GM23338 (cell line): ENCODE measurements around the gene NSUN4. TPM values are rescaled to one million over a fixed set of nuclear protein-coding genes. Genes with fewer than 3 reads are reported as not detected.

ENCODE experiments used
- ATAC-seq: fragments of 200-7000 bp; cut with Tn5 transposase; 3 replicates; pipeline ENCODE4 v1.9.1; 2020
- DNase-seq: peaks from one replicate; pipeline ENCODE4 v3.0.0-alpha.2; 2015; ENCODE audit warnings: low spot score
- H2AFZ ChIP-seq: fragments of 200-600 bp; sonication (generic); 2 replicates; pipeline ENCODE4 v1.8.0; 2016; ENCODE audit warnings: antibody characterized with exemption, mild to moderate bottlenecking, moderate library complexity
- H3F3A ChIP-seq: fragments of 200-600 bp; sonication (generic); replicated peaks from 2 replicates; pipeline ENCODE4 v1.8.0; 2017; ENCODE audit warnings: antibody characterized with exemption, mixed run types, low read depth
- H3K27ac ChIP-seq: fragments of 200-600 bp; sonication (generic); 2 replicates; pipeline ENCODE4 v1.6.1; 2016; ENCODE audit warnings: low read depth
- H3K27me3 ChIP-seq: fragments of 200-600 bp; sonication (generic); 2 replicates; pipeline ENCODE4 v1.8.0; 2016; ENCODE audit warnings: mild to moderate bottlenecking, mixed run types, moderate library complexity; ENCODE audit not compliant: insufficient read depth
- H3K36me3 ChIP-seq: fragments of 200-600 bp; sonication (generic); 2 replicates; pipeline ENCODE4 v1.8.0; 2016; ENCODE audit warnings: mild to moderate bottlenecking; ENCODE audit not compliant: insufficient read depth
- H3K4me1 ChIP-seq: fragments of 200-600 bp; sonication (generic); 2 replicates; pipeline ENCODE4 v1.8.0; 2016; ENCODE audit warnings: mild to moderate bottlenecking, moderate library complexity; ENCODE audit not compliant: insufficient read depth
- H3K4me2 ChIP-seq: fragments of 200-600 bp; sonication (generic); 2 replicates; pipeline ENCODE4 v1.7.1; 2017; ENCODE audit warnings: mixed run types
- H3K4me3 ChIP-seq: fragments of 200-600 bp; sonication (generic); 2 replicates; pipeline ENCODE4 v1.6.1; 2016; ENCODE audit warnings: mixed run types
- H3K79me2 ChIP-seq: fragments of 200-600 bp; sonication (generic); replicated peaks from 2 replicates; pipeline ENCODE4 v1.8.0; 2017; ENCODE audit warnings: mild to moderate bottlenecking; ENCODE audit not compliant: insufficient read depth
- H3K9me2 ChIP-seq: fragments of 200-600 bp; sonication (generic); 2 replicates; pipeline ENCODE4 v1.8.0; 2017; ENCODE audit not compliant: insufficient read depth
- H4K20me1 ChIP-seq: fragments of 200-600 bp; sonication (generic); replicated peaks from 2 replicates; pipeline ENCODE4 v1.8.0; 2017; ENCODE audit warnings: mild to moderate bottlenecking; ENCODE audit not compliant: insufficient read depth
- H3K27ac Mint-ChIP-seq: 2 replicates; pipeline ENCODE4 v1.8.0; 2020; ENCODE audit warnings: inconsistent platforms, mild to moderate bottlenecking, moderate library complexity, mixed read lengths
- H3K27me3 Mint-ChIP-seq: 3 replicates; pipeline ENCODE4 v1.8.0; 2022; ENCODE audit warnings: low read depth, mild to moderate bottlenecking, moderate library complexity, mixed read lengths, inconsistent platforms; ENCODE audit not compliant: insufficient read depth, poor library complexity
- H3K36me3 Mint-ChIP-seq: 3 replicates; pipeline ENCODE4 v1.8.0; 2021; ENCODE audit warnings: low read depth, mild to moderate bottlenecking, inconsistent platforms, moderate library complexity, mixed read lengths
- H3K4me1 Mint-ChIP-seq: 3 replicates; pipeline ENCODE4 v1.8.0; 2020; ENCODE audit warnings: mild to moderate bottlenecking, inconsistent platforms, mixed read lengths
- H3K4me3 Mint-ChIP-seq: 3 replicates; pipeline ENCODE4 v1.8.0; 2021; ENCODE audit warnings: moderate library complexity, mild to moderate bottlenecking, inconsistent platforms, mixed read lengths
- H3K9me3 Mint-ChIP-seq: 3 replicates; pipeline ENCODE4 v1.8.0; 2020; ENCODE audit warnings: moderate library complexity, mild to moderate bottlenecking, inconsistent platforms, mixed read lengths
- CTCF ChIP-seq, 2 experiments: fragments of 200-600 bp in 1 of 2; sonication (generic) in 1 of 2; conservative IDR thresholded peaks; 2 replicates each; pipeline versions ENCODE4 v1.5.1 to v1.6.1; 2016 to 2017; ENCODE audit warnings: antibody characterized with exemption in 2 of 2, low read depth in 2 of 2, mild to moderate bottlenecking in 2 of 2, moderate library complexity in 1 of 2
- ETS1 ChIP-seq: IDR thresholded peaks from 2 replicates; pipeline ENCODE4 v1.6.1; 2016; ENCODE audit warnings: antibody characterized with exemption
- EZH2phosphoT487 ChIP-seq: fragments of 200-600 bp; sonication (generic); IDR thresholded peaks from one replicate; pipeline ENCODE4 v1.8.1; 2018; ENCODE audit warnings: antibody characterized with exemption; ENCODE audit not compliant: unreplicated experiment
- JUNB ChIP-seq: IDR thresholded peaks from one replicate; pipeline ENCODE4 v1.6.1; 2016; ENCODE audit warnings: antibody characterized with exemption; ENCODE audit not compliant: unreplicated experiment
- NANOG ChIP-seq: IDR thresholded peaks from 2 replicates; pipeline ENCODE4 v1.6.1; 2016; ENCODE audit warnings: antibody characterized with exemption, borderline replicate concordance
- STAT1 ChIP-seq: IDR thresholded peaks from one replicate; pipeline ENCODE4 v1.6.1; 2016; ENCODE audit warnings: antibody characterized with exemption; ENCODE audit not compliant: unreplicated experiment
- ZNF114 ChIP-seq: fragments of 250-450 bp; sonication (Bioruptor Pico); IDR thresholded peaks from 2 replicates; pipeline ENCODE4 v1.5.0; 2020; ENCODE audit warnings: mild to moderate bottlenecking, moderate library complexity
- polyA plus RNA-seq: library from polyadenylated mRNA; unstranded; fragments of >200 nt; fragmentation: Nextera tagmentation; extraction: Ambion mirVana; gene quantifications from 2 replicates; pipeline ENCODE4 v1.2.1, GENCODE V29; 2016
- total RNA-seq: library from RNA; depleted of rRNA; stranded (reverse); fragments of >200 nt; shearing (Covaris generic); gene quantifications from 2 replicates; pipeline ENCODE4 v1.2.3, GENCODE V29; 2014
- TF ChIP-seq, protein P1 (sequence below): IDR thresholded peaks from one replicate; pipeline ENCODE4 v1.6.1; 2018; ENCODE audit warnings: antibody characterized with exemption; ENCODE audit not compliant: unreplicated experiment

NSUN4 gene
- total and polyA plus RNA-seq, 2 experiments from 2014 or later: 8.9 to 11.6 TPM

DNA sequence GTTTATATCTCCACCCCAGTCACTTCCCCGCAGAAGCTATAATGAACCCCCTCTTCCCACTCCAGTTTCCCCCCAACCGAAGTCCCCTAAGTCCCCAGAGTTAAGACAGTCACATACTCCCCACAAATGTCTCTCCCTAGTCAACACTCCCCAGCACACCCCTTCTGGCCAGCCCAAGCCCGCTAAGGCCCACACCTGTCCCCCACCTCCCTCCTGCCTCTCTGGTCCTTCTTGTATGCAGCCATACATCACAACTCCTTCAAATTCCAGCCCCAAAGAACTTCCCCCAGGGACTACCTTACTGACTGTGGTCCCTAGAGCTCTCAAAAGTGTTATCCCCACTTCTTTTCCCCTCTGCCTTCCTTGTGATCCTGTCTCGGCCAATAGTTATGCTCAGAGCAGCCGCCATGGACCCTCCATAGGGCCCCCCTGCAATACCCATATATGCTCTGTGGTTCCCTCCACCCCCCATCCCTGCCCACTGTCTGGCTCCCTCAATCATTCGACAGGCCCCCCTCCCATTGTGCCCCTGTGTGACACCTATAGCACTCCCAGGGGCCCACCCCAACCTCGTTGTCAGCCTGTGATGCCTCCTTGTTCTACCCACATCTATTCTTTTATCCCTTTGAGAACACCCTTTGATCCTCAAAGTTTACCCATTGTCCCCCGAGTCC is 2.2 kb downstream of the NSUN4 start:
- no peaks in the 10 kb centered on the region for H3K27me3 ChIP-seq
- Mint-ChIP-seq H3K27me3 (peaks cover 13% of the 10 kb centered on the region), H3K4me1 (peaks cover 18% of the 10 kb centered on the region; the same call in 2 of the 3 replicates), H3K27ac (peak overlapping the region; percentile 14; the same call in 1 of the 2 replicates), H3K4me3 (peak overlapping the region; percentile 92; the same call in 2 of the 3 replicates), H3K9me3 (no peaks in the 10 kb centered on the region), H3K36me3 (peaks cover 51% of the 10 kb centered on the region)
- peaks cover 24% of the 10 kb centered on the region; the same call in 1 of the 2 replicates for H3K36me3 ChIP-seq
- DNase-seq: no peak
- H3K4me2 ChIP-seq: no peak overlapping the region
- no peak for ATAC-seq
- H3K4me3 ChIP-seq: no peak overlapping the region
- peaks cover 14% of the 10 kb centered on the region for H3F3A ChIP-seq
- TF ChIP-seq EZH2phosphoT487: no peak
- TF ChIP-seq NANOG: no peak
- no peak for TF ChIP-seq ZNF114 (CRISPR knock-in tag)
- H3K9me2 ChIP-seq: no peaks in the 10 kb centered on the region
- H3K27ac ChIP-seq: no peak overlapping the region
- H3K4me1 ChIP-seq: peaks cover 14% of the 10 kb centered on the region
- no peaks in the 10 kb centered on the region for H4K20me1 ChIP-seq
- no peak overlapping the region for H2AFZ ChIP-seq
- H3K79me2 ChIP-seq: peaks cover 20% of the 10 kb centered on the region

- Mint-ChIP-seq H3K4me1 (peaks cover 18% of the 10 kb centered on the region; the same call in 2 of the 3 replicates), H3K36me3 (peaks cover 56% of the 10 kb centered on the region), H3K27me3 (peaks cover 13% of the 10 kb centered on the region), H3K9me3 (no peaks in the 10 kb centered on the region), H3K27ac (no peak overlapping the region), H3K4me3 (no peak overlapping the region; the same call in 2 of the 3 replicates)
- no peaks in the 10 kb centered on the region for H3K27me3 ChIP-seq
- H3K36me3 ChIP-seq: peaks cover 24% of the 10 kb centered on the region; the same call in 1 of the 2 replicates
- H3K27ac ChIP-seq: no peak overlapping the region
- H4K20me1 ChIP-seq: no peaks in the 10 kb centered on the region
- H3F3A ChIP-seq: peaks cover 14% of the 10 kb centered on the region
- H3K4me3 ChIP-seq: no peak overlapping the region
- ATAC-seq (no peak), DNase-seq (no peak)
- no peak overlapping the region for H3K4me2 ChIP-seq
- peaks cover 20% of the 10 kb centered on the region for H3K79me2 ChIP-seq
- peaks cover 14% of the 10 kb centered on the region for H3K4me1 ChIP-seq
- H2AFZ ChIP-seq: no peak overlapping the region
- H3K9me2 ChIP-seq: no peaks in the 10 kb centered on the region
- TF ChIP-seq STAT1: no peak
- TF ChIP-seq JUNB: no peak
- TF ChIP-seq, protein P1, sequence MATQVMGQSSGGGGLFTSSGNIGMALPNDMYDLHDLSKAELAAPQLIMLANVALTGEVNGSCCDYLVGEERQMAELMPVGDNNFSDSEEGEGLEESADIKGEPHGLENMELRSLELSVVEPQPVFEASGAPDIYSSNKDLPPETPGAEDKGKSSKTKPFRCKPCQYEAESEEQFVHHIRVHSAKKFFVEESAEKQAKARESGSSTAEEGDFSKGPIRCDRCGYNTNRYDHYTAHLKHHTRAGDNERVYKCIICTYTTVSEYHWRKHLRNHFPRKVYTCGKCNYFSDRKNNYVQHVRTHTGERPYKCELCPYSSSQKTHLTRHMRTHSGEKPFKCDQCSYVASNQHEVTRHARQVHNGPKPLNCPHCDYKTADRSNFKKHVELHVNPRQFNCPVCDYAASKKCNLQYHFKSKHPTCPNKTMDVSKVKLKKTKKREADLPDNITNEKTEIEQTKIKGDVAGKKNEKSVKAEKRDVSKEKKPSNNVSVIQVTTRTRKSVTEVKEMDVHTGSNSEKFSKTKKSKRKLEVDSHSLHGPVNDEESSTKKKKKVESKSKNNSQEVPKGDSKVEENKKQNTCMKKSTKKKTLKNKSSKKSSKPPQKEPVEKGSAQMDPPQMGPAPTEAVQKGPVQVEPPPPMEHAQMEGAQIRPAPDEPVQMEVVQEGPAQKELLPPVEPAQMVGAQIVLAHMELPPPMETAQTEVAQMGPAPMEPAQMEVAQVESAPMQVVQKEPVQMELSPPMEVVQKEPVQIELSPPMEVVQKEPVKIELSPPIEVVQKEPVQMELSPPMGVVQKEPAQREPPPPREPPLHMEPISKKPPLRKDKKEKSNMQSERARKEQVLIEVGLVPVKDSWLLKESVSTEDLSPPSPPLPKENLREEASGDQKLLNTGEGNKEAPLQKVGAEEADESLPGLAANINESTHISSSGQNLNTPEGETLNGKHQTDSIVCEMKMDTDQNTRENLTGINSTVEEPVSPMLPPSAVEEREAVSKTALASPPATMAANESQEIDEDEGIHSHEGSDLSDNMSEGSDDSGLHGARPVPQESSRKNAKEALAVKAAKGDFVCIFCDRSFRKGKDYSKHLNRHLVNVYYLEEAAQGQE: no peak
- TF ChIP-seq NANOG: no peak
- TF ChIP-seq ETS1: no peak
- TF ChIP-seq CTCF (conservative IDR thresholded peaks at IDR 0.05; ENCODE audit: low read depth in 2 of 2): no peak
These were observed 2.7 kb downstream of the NSUN4 start for GRCh38 chr1:46343351-46343695.
